NB4 (cell line): ENCODE measurements around the gene ADARB2.

Experiments
- DNase-seq: peaks from one replicate; pipeline ENCODE4 v3.0.0; 2010; ENCODE audit warnings: low read depth
- H3K4me3 ChIP-seq: one replicate; pipeline ENCODE4 v1.5.1; 2011; ENCODE audit warnings: mild to moderate bottlenecking, low read depth, low read length, moderate library complexity
- CTCF ChIP-seq: IDR thresholded peaks from one replicate; pipeline ENCODE4 v1.5.1; 2012; ENCODE audit warnings: low read depth, low read length
- MAX ChIP-seq: IDR thresholded peaks from 2 replicates; pipeline ENCODE4 v1.6.1; 2011; ENCODE audit warnings: low read depth, low read length
- MYC ChIP-seq: IDR thresholded peaks from 2 replicates; pipeline ENCODE4 v1.6.1; 2011; ENCODE audit warnings: low read depth, low read length
- POLR2A ChIP-seq: IDR thresholded peaks from 2 replicates; pipeline ENCODE4 v1.6.1; 2011; ENCODE audit warnings: mild to moderate bottlenecking; ENCODE audit not compliant: insufficient read length; ENCODE audit errors: extremely low read depth

ADARB2 gene

GRCh38 chr10:1348773-1349050 is 388.6 kb downstream of the ADARB2 start:
- no peak for DNase-seq
- TF ChIP-seq POLR2A (no peak), CTCF (no peak), MAX (no peak), MYC (no peak)
- H3K4me3 ChIP-seq: no peak overlapping the region

DNA sequence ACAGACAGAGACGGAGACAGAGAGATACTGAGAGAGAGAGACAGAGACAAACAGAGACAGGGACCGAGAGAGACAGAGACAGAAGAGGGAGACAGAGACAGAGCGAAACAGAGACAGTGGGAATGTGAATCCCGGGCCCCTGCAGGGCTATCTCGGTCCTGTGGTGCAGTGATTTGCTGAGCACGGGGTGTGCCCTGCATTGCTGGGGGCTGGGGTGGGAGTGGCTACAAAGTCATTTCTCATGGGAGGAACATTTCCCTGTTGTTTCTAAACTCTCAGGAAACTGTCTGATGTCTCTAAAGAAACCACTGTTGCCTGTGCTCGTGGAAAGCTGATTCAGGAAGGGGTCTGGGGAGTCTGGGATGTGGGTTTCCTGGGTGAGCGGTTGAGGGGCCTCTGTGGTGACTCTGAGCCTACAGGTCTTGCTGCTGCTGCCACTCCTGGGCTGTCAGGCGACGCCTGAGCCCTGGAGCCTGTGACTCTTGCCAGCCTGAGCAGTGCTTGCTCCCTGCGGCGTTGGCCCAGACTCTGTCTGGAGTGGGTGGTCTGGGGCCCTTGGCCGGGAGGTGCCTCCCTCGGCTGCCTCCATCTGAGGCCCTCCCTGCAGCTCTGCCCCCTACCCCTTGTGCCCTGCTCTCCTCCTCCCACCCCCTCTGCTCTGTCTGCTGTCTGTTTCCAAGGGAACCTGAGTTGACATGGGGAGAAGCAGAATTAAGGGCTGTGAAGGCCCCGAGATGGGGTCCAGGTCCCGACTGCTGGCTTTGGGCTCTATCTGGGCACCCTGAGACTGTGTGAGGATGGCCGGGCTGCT is 389.2 kb downstream of the ADARB2 start:
- DNase-seq: no peak
- TF ChIP-seq MYC: no peak
- no peak overlapping the region for H3K4me3 ChIP-seq

DNA sequence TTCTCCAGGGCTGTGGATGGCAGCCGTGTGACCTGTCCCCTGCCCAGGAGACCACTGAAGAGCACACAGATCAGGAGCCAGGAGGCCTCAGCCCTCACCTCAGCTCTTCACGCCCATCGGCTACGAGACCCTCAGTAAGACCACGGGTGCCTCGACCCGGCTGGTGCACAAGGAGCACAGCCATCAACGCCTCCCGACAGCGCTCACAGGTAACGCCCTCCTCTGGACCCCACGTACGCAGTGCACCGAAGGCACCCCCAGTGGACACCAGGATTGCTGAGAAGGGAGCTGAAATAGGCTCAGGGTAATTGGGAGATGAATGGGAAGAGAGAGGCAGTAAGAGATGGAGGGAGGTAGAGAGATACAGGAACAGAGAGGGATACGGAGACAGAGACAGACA is 389.8 kb downstream of the ADARB2 start:
- no peak overlapping the region for H3K4me3 ChIP-seq
- no peak for DNase-seq
- TF ChIP-seq MYC (no peak), POLR2A (no peak), CTCF (no peak)

DNA sequence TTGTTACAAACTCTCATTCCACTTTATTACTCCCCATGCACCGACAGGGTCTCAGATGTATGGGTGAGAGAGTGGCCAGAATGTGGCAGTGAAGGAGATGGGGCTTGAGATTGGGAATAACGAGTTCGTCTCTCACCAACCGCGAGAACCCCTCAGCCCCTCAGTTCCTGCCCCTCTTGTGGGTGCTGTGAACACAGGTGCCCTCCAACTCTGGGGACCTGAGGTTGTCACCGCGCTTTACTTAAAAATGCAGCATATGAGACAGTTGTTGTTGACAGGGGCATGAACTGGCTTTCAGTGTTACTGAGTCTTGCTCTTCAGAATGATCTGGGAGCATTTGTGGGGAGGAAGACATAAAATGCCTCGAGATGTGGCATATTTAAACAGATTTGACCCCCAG is 391.1 kb downstream of the ADARB2 start:
- H3K4me3 ChIP-seq: no peak overlapping the region
- TF ChIP-seq CTCF: no peak
- TF ChIP-seq MAX: no peak
- TF ChIP-seq MYC: no peak
- TF ChIP-seq POLR2A: no peak
- no peak for DNase-seq

GRCh38 chr10:1345368-1345767 is 392.0 kb downstream of the ADARB2 start:
- no peak overlapping the region for H3K4me3 ChIP-seq
- TF ChIP-seq POLR2A (no peak), MYC (no peak), CTCF (no peak), MAX (no peak)
- no peak for DNase-seq

GRCh38 chr10:1344846-1345245 is 392.5 kb downstream of the ADARB2 start:
- TF ChIP-seq MAX (no peak), MYC (no peak), POLR2A (no peak), CTCF (no peak)
- DNase-seq: no peak
- no peak overlapping the region for H3K4me3 ChIP-seq
